ENCODE results near the gene ITPKC. TPM values are rescaled to one million over a fixed set of nuclear protein-coding genes. Genes with fewer than 3 reads are reported as not detected.

ITPKC gene
- total RNA-seq, 6 experiments from 2014 or later, result 9.2 to 14.9 (median 10.5) TPM

DNA sequence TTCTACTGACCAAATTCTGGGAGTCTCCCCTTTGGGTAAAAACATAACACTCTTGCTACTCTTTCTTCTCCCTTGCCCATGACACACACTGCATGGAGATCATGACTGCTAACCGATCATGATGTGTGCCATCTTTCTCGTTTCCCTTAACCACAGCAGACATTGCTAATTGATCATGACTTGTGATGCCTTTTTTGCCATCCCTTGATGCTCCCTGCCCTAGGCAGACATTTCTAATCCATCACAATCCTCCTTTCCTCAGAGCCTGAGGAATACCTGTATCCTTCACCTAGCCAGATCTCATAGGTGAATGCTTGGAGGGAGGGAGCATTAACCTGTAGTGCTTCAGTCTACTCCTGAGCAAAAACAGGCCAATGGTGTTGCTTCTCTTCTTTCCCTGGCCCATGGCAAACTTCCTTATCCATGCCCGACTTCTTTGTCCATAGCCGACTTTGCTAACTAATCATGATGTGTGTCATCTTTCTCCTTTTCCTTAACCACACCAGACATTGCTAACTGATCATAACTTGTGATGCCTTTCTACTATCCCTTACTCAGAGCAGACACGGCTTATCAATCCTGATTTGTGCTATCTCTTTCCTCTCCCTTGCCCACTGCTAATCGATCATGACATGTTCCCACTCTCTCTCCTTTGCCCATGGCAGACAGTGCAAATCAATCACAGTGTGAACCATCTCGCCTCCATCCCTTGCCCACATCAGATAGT is 44.2 kb upstream of the ITPKC start:
- no peaks in the 10 kb centered on the region for H3K4me1 Mint-ChIP-seq (ENCODE audit: low read depth)
- H3K27me3 Mint-ChIP-seq (ENCODE audit: insufficient read depth), result peaks cover 3% of the 10 kb centered on the region; the same call in 1 of the 2 replicates
- no peak overlapping the region for H3K4me3 Mint-ChIP-seq
- H3K9me3 Mint-ChIP-seq, result peaks cover 9% of the 10 kb centered on the region
- H3K27ac Mint-ChIP-seq, result no peak overlapping the region
- no peak for DNase-seq
- TF ChIP-seq, protein P1, sequence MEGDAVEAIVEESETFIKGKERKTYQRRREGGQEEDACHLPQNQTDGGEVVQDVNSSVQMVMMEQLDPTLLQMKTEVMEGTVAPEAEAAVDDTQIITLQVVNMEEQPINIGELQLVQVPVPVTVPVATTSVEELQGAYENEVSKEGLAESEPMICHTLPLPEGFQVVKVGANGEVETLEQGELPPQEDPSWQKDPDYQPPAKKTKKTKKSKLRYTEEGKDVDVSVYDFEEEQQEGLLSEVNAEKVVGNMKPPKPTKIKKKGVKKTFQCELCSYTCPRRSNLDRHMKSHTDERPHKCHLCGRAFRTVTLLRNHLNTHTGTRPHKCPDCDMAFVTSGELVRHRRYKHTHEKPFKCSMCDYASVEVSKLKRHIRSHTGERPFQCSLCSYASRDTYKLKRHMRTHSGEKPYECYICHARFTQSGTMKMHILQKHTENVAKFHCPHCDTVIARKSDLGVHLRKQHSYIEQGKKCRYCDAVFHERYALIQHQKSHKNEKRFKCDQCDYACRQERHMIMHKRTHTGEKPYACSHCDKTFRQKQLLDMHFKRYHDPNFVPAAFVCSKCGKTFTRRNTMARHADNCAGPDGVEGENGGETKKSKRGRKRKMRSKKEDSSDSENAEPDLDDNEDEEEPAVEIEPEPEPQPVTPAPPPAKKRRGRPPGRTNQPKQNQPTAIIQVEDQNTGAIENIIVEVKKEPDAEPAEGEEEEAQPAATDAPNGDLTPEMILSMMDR (IDR thresholded peaks at IDR 0.05), result no peak
- H3K36me3 Mint-ChIP-seq (ENCODE audit: low read depth), result peaks cover 4% of the 10 kb centered on the region

DNA sequence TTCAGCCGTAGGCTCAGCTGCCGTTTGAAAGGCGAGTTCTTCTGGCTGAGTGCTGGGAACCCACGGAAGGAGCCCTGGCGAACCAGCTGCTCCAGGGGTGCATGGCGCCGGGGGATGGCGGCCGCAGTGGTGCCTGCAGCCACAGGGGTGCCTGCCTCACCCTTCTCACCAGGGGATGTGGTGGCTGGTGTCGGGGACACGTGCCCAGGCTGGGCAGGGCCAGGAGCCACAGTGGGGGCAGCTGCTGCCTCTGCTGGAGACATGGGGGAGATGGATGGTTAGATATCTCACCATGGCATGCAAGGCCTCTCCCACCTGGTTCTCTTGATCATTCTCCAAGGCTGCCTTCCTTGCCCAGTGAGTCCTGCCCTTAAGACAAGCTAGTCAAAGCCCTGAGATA is 43.5 kb upstream of the ITPKC start:
- H3K4me1 Mint-ChIP-seq (ENCODE audit: low read depth), result no peaks in the 10 kb centered on the region
- no peak overlapping the region for H3K27ac Mint-ChIP-seq
- H3K9me3 Mint-ChIP-seq, result peaks cover 9% of the 10 kb centered on the region
- peaks cover 3% of the 10 kb centered on the region; the same call in 1 of the 2 replicates for H3K27me3 Mint-ChIP-seq (ENCODE audit: insufficient read depth)
- H3K4me3 Mint-ChIP-seq, result no peak overlapping the region
- no peak for DNase-seq
- TF ChIP-seq, protein P1 (IDR thresholded peaks at IDR 0.05), result no peak
- H3K36me3 Mint-ChIP-seq (ENCODE audit: low read depth), result peaks cover 8% of the 10 kb centered on the region

DNA sequence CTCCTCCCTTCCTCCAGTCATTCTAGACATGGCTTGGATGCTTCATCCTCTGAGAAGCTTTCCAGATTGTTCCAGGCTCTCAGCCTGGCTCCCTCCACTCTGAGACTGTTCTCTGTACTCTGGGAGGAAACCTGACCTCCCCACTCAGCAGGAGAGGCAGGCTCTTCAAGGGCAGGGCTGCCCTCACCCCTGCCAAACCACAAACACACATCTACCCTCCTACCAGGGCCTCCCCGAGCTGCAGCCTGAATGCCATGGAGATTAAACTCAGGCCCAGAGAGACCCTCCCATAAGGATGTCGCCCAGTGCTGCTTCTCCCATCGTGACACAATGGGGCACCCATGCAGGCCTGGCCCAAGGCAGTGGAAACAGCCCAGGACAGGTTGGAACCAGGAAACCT is 42.6 kb upstream of the ITPKC start:
- Mint-ChIP-seq H3K4me1 (ENCODE audit: low read depth) (no peaks in the 10 kb centered on the region), H3K36me3 (ENCODE audit: low read depth) (peaks cover 11% of the 10 kb centered on the region), H3K9me3 (peaks cover 5% of the 10 kb centered on the region), H3K27me3 (ENCODE audit: insufficient read depth) (peaks cover 3% of the 10 kb centered on the region; the same call in 1 of the 2 replicates), H3K27ac (no peak overlapping the region), H3K4me3 (no peak overlapping the region)
- TF ChIP-seq, protein P1 (IDR thresholded peaks at IDR 0.05), result no peak
- no peak for DNase-seq

DNA sequence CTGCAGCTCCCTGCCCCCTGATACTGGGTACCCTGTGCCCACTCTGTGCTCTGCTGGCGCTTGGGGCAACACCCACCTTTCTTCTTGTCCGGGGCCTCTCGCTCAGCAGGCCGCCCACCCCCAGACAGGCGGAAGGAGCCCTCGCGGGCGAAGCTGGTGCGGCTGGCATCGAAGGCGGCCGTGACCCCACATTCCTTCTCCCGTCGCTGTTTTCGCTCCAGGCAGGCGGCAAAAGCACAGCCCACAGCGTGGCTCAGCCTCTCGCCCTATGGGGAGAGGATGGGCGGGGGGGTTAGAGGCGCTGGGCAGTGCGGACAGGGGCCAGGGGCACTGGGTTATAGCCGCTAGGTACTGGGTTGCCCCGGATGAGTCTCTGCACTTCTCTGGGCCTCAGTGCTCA is 39.8 kb upstream of the ITPKC start:
- Mint-ChIP-seq H3K9me3 (no peaks in the 10 kb centered on the region), H3K27ac (no peak overlapping the region), H3K36me3 (ENCODE audit: low read depth) (peaks cover 25% of the 10 kb centered on the region), H3K27me3 (ENCODE audit: insufficient read depth) (no peaks in the 10 kb centered on the region; the same call in 1 of the 2 replicates), H3K4me3 (no peak overlapping the region), H3K4me1 (ENCODE audit: low read depth) (no peaks in the 10 kb centered on the region)
- TF ChIP-seq, protein P1 (IDR thresholded peaks at IDR 0.05), result no peak
- DNase-seq, result no peak

DNA sequence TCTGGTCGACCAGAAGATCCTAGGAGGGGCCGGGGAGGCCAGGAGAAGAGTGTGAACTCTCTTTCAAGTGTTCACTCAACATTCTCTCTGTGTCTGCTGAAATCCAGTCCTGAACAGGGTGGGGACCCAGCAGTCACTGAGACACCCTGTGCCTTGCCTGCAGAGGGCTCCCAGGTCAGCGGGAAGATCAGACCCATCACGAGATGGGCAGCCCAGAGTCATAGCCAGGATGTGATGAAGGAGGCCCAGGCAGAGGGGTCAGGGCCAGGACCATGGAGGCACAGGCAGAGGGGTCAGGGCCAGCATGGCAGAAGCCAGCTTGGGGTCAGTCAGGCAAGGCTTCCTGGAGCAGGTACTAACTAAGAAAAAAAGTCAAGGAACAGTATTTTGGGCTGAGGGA is 35.9 kb upstream of the ITPKC start:
- Mint-ChIP-seq H3K9me3 (no peaks in the 10 kb centered on the region), H3K36me3 (ENCODE audit: low read depth) (peaks cover 46% of the 10 kb centered on the region), H3K27me3 (ENCODE audit: insufficient read depth) (peaks cover 2% of the 10 kb centered on the region), H3K4me3 (no peak overlapping the region), H3K4me1 (ENCODE audit: low read depth) (no peaks in the 10 kb centered on the region), H3K27ac (no peak overlapping the region)
- TF ChIP-seq, protein P1 (IDR thresholded peaks at IDR 0.05), result no peak
- no peak for DNase-seq
